ENCODE results near the gene SLC35B2.

Gene SLC35B2

GRCh38 chr6:44253307-44254101 lies 3.8 kb downstream of the SLC35B2 start:
- DNase-seq (ENCODE audit: low read depth), result peak; percentile 58

GRCh38 chr6:44251576-44252524 lies 5.5 kb downstream of the SLC35B2 start:
- no peak for DNase-seq (ENCODE audit: low read depth)

- no peak for DNase-seq (ENCODE audit: low read depth)
Measured at GRCh38 chr6:44250718-44251123, 6.6 kb downstream of the SLC35B2 start.

DNA sequence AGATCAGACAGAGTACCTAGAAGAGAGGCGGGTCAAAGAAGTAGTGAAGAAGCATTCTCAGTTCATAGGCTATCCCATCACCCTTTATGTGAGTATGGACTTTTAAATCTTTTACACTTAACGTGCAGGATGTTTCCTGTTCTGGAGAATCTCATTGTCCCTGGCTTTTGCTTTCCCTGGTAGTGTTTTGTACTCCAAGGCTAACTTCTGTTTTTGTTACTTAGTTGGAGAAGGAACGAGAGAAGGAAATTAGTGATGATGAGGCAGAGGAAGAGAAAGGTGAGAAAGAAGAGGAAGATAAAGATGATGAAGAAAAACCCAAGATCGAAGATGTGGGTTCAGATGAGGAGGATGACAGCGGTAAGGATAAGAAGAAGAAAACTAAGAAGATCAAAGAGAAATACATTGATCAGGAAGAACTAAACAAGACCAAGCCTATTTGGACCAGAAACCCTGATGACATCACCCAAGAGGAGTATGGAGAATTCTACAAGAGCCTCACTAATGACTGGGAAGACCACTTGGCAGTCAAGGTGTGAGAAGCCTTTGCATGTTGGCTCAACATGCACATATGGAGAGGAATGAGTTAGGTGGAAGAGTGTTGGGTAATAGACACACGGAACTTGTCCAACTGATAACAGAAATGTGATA lies 7.1 kb downstream of the SLC35B2 start:
- DNase-seq (ENCODE audit: low read depth), result no peak

- DNase-seq (ENCODE audit: low read depth), result no peak
Measured at GRCh38 chr6:44249082-44249748, 8.1 kb downstream of the SLC35B2 start.

GRCh38 chr6:44248579-44248978 lies 8.7 kb downstream of the SLC35B2 start:
- no peak for DNase-seq (ENCODE audit: low read depth)

- DNase-seq (ENCODE audit: low read depth), result peak; percentile 83
Measured at GRCh38 chr6:44247338-44248302, 9.7 kb downstream of the SLC35B2 start.

DNA sequence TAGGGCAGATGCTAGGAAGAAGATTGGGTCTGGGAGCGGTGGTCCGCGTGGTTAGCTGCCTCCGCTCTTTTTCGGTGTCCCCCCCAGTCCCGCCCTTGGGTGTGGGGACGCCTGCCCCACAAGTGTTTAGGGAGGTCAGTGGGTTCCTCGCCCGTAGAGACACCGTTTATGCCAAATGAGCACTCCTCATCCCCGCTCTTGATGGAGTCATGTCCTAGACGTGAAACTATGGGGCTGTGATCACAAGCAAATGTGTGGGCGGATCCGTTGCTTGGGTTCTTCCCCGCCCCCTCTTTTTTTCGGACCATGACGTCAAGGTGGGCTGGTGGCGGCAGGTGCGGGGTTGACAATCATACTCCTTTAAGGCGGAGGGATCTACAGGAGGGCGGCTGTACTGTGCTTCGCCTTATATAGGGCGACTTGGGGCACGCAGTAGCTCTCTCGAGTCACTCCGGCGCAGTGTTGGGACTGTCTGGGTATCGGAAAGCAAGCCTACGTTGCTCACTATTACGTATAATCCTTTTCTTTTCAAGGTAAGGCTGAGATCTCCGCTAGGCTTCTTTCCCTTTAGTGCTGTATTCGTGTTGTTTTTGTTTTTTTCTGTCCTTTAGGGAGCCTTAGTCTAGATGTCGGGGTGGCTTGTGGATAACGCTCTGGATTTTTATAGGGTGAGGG lies 10.5 kb downstream of the SLC35B2 start, which contains the start of gene HSP90AB1:
Gene HSP90AB1, plus strand, starts transcription at position 439 of the 675 bp plus-strand sequence. CDS start 1,529 bp downstream, outside the sequence.
- DNase-seq (ENCODE audit: low read depth), result peak; percentile 97

- DNase-seq (ENCODE audit: low read depth), result peak; percentile 70
Measured at GRCh38 chr6:44245912-44246662, 11.2 kb downstream of the SLC35B2 start.

GRCh38 chr6:44245391-44245911 lies 11.9 kb downstream of the SLC35B2 start:
- no peak for DNase-seq (ENCODE audit: low read depth)

DNA sequence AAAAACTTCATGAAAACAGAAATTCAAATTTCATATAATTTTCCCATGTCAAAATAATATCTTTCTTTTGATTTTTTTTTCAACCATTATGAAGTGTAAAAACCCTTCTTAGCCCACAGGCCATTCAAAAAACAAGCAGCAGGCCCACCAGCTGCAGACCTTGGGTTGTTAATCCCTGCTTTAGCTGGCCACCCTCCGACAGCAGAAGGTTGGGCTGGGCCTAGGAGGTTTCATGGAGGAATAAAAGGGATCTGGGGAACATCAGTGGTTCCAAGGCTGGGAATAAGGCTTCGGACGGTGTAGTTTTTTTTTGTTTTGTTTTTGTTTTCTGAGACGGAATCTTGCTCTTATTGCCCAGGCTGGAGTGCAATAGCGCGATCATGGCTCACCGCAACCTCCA lies 14.0 kb downstream of the SLC35B2 start:
- no peak for DNase-seq (ENCODE audit: low read depth)

GRCh38 chr6:44238687-44239350 lies 18.5 kb downstream of the SLC35B2 start:
- no peak for DNase-seq (ENCODE audit: low read depth)

DNA sequence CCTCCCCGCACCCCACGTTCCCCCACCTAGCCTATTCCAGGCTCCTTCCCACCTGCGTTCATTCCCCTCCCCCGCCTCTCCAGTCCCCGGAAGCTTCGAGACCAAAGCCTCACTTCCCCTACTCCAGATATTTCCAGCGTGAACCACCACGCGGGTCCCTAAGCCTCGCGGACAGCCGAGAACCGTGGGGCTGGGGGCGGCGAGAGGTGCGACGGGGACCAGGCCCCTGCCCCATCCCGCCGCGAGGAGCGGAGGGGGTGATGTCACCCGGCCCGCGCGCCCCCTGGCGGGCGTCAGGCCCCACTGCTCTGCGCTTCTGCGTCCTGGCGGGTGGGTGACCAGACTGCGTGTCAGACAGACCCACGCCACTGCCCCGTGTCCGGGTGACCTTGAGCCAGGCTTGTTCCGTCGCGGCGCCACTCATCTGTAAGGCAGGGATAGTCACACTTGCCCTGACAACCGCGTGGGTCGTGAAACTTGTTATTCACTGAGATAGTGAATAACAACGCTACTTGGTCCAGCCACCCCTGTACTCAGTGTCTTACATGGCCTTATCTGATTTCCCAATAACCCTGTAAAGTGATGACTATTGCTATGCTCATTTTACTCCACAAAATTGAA lies 19.4 kb downstream of the SLC35B2 start:
- peak; percentile 64 for DNase-seq (ENCODE audit: low read depth)

GRCh38 chr6:44237021-44237812 lies 20.1 kb downstream of the SLC35B2 start:
- DNase-seq (ENCODE audit: low read depth), result peak; percentile 47

DNA sequence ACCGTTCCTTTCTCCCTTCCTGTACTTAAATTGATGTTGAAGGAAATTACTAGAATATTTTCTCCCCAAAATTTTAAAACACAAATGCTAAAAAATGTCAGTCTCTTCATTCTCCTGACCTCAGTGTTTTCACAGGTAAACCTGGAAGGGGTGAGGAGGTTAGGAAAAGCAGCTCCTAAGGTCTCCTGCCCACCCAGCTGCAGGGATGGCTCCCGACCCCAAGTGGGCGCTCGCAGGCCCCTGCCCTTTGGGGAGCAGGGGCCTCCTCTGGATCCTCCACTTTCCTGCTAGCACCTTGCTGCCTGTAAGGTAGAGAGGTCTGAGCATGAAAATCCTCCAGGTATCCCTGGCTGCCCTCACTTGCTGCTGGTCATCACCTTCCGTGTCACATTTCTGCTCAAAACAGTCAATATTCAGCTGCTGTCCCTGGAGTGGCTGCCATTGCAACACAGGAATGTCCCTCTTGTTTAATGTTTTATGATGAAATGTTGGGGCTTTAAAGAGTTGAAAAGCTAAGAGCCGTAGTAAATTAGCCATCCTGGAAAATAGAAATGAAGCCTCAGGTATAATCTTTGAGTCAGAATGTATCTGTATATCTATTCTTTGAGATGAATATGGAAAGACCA lies 21.3 kb downstream of the SLC35B2 start:
- no peak for DNase-seq (ENCODE audit: low read depth)

GRCh38 chr6:44235269-44235668 lies 22.1 kb downstream of the SLC35B2 start:
- no peak for DNase-seq (ENCODE audit: low read depth)
